MM.1S (cell line): ENCODE results near the gene ARL15.

Source experiments
- DNase-seq: peaks from one replicate; pipeline ENCODE4 v3.0.0-alpha.2; 2015
- H2AFZ ChIP-seq: fragments of 300-600 bp; sonication (generic); 2 replicates; pipeline ENCODE4 v1.6.0; 2016; ENCODE audit warnings: antibody characterized with exemption, low read length
- H3F3A ChIP-seq: fragments of 300-600 bp; sonication (generic); 2 replicates; pipeline ENCODE4 v1.6.1; 2016; ENCODE audit warnings: mild to moderate bottlenecking, antibody characterized with exemption, low read length, moderate library complexity, mixed read lengths; ENCODE audit not compliant: insufficient read depth
- H3K27ac ChIP-seq: fragments of 300-600 bp; sonication (generic); 2 replicates; pipeline ENCODE4 v1.5.1; 2016; ENCODE audit warnings: mild to moderate bottlenecking, low read length
- H3K27me3 ChIP-seq: fragments of 300-600 bp; sonication (generic); replicated peaks from 2 replicates; pipeline ENCODE4 v1.6.0; 2016; ENCODE audit warnings: low read length; ENCODE audit not compliant: insufficient read depth
- H3K36me3 ChIP-seq: fragments of 300-600 bp; sonication (generic); replicated peaks from 2 replicates; pipeline ENCODE4 v1.6.1; 2016; ENCODE audit warnings: mild to moderate bottlenecking, low read length, mixed read lengths; ENCODE audit not compliant: insufficient read depth
- H3K4me1 ChIP-seq: fragments of 300-600 bp; sonication (generic); 2 replicates; pipeline ENCODE4 v1.6.1; 2016; ENCODE audit warnings: low read length, mixed read lengths
- H3K4me2 ChIP-seq: fragments of 300-600 bp; sonication (generic); 2 replicates; pipeline ENCODE4 v1.6.0; 2016; ENCODE audit warnings: low read depth, low read length
- H3K4me3 ChIP-seq: fragments of 300-600 bp; sonication (generic); 2 replicates; pipeline ENCODE4 v1.5.1; 2016; ENCODE audit warnings: low read length, mixed read lengths
- H3K79me2 ChIP-seq: fragments of 300-600 bp; sonication (generic); 2 replicates; pipeline ENCODE4 v1.6.1; 2016; ENCODE audit warnings: mixed run types, low read length, mixed read lengths
- H3K9ac ChIP-seq: fragments of 300-600 bp; sonication (generic); 2 replicates; pipeline ENCODE4 v1.6.1; 2016; ENCODE audit warnings: low read length, mixed read lengths
- H3K9me2 ChIP-seq: fragments of 300-600 bp; sonication (generic); replicated peaks from 2 replicates; pipeline ENCODE4 v1.6.1; 2016; ENCODE audit warnings: mild to moderate bottlenecking, low read length, mixed read lengths; ENCODE audit not compliant: insufficient read depth
- H3K9me3 ChIP-seq: fragments of 300-600 bp; sonication (generic); replicated peaks from 2 replicates; pipeline ENCODE4 v1.6.1; 2016; ENCODE audit warnings: mild to moderate bottlenecking, low read length, mixed read lengths; ENCODE audit not compliant: insufficient read depth
- H4K20me1 ChIP-seq: fragments of 300-600 bp; sonication (generic); 2 replicates; pipeline ENCODE4 v1.6.1; 2016; ENCODE audit warnings: mild to moderate bottlenecking, low read length, moderate library complexity, mixed read lengths; ENCODE audit not compliant: insufficient read depth
- EZH2 ChIP-seq: fragments of 300-600 bp; sonication (generic); optimal IDR thresholded peaks from 2 replicates; pipeline ENCODE3; 2017; ENCODE audit warnings: low read depth, mild to moderate bottlenecking, antibody characterized with exemption, low read length, mixed read lengths
- EZH2phosphoT487 ChIP-seq: fragments of 300-600 bp; sonication (generic); IDR thresholded peaks from 2 replicates; pipeline ENCODE4 v1.6.1; 2018; ENCODE audit warnings: antibody characterized with exemption, low read length
- TF ChIP-seq, protein P1 (sequence below): fragments of 300-600 bp; sonication (generic); IDR thresholded peaks from 2 replicates; pipeline ENCODE4 v1.5.1; 2016; ENCODE audit warnings: antibody characterized with exemption, low read length, mixed read lengths

Gene ARL15

DNA sequence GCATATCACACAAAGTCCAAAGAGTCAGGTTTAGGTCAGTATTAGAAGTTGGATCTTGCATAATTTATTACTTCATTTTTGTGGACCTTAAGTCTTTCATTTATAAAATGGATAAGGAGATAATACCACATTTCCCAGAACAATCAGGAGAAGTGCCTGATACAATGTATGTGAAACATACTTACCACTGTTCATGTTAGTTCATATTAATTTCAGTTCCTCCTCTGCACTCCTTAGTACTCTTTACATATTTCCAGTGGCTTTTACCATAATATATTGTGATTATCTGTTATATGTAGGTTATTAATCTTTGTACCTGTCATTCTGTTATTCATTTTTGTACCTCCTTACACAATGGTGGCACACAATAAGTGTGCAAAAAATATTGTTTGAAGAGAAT is 214.4 kb downstream of the ARL15 start:
- Histone ChIP-seq H2AFZ (no peak overlapping the region), H3K4me1 (no peaks in the 10 kb centered on the region), H3K27ac (no peak overlapping the region), H4K20me1 (no peaks in the 10 kb centered on the region), H3K9me3 (no peaks in the 10 kb centered on the region), H3F3A (no peaks in the 10 kb centered on the region), H3K27me3 (no peaks in the 10 kb centered on the region), H3K4me3 (no peak overlapping the region), H3K9me2 (no peaks in the 10 kb centered on the region), H3K4me2 (no peak overlapping the region), H3K36me3 (no peaks in the 10 kb centered on the region), H3K9ac (no peak overlapping the region), H3K79me2 (no peaks in the 10 kb centered on the region)
- TF ChIP-seq EZH2, result no peak
- TF ChIP-seq, protein P1, sequence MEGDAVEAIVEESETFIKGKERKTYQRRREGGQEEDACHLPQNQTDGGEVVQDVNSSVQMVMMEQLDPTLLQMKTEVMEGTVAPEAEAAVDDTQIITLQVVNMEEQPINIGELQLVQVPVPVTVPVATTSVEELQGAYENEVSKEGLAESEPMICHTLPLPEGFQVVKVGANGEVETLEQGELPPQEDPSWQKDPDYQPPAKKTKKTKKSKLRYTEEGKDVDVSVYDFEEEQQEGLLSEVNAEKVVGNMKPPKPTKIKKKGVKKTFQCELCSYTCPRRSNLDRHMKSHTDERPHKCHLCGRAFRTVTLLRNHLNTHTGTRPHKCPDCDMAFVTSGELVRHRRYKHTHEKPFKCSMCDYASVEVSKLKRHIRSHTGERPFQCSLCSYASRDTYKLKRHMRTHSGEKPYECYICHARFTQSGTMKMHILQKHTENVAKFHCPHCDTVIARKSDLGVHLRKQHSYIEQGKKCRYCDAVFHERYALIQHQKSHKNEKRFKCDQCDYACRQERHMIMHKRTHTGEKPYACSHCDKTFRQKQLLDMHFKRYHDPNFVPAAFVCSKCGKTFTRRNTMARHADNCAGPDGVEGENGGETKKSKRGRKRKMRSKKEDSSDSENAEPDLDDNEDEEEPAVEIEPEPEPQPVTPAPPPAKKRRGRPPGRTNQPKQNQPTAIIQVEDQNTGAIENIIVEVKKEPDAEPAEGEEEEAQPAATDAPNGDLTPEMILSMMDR, result no peak
- no peak for TF ChIP-seq EZH2phosphoT487
- DNase-seq, result no peak

DNA sequence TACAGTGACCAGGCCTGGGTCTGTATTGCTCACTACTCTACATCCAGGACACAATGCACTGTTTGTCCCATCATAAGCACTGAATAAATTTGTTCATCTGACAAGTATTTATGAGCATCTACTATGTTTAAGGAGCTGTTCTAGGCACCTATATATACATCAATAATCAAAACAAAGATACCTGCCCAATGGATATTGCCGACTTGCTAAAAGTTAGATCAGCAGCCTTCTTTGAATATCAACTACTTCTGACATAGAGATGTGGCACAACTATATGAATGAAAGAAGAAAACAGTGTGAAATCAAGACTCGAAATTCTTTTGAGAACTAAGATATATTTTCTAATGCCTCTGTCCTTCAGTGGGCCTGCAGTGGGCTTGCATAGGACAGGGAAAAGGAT is 215.7 kb downstream of the ARL15 start:
- no peak overlapping the region for H3K4me3 ChIP-seq
- H3K9ac ChIP-seq, result no peak overlapping the region
- H3K36me3 ChIP-seq, result no peaks in the 10 kb centered on the region
- no peak overlapping the region for H2AFZ ChIP-seq
- no peaks in the 10 kb centered on the region for H4K20me1 ChIP-seq
- TF ChIP-seq EZH2, result no peak
- TF ChIP-seq, protein P1, result no peak
- TF ChIP-seq EZH2phosphoT487, result no peak
- no peak overlapping the region for H3K4me2 ChIP-seq
- no peaks in the 10 kb centered on the region for H3K9me3 ChIP-seq
- no peak for DNase-seq
- no peaks in the 10 kb centered on the region for H3K79me2 ChIP-seq
- no peak overlapping the region for H3K27ac ChIP-seq
- no peaks in the 10 kb centered on the region for H3K4me1 ChIP-seq
- no peaks in the 10 kb centered on the region for H3F3A ChIP-seq
- no peaks in the 10 kb centered on the region for H3K27me3 ChIP-seq
- no peaks in the 10 kb centered on the region for H3K9me2 ChIP-seq

DNA sequence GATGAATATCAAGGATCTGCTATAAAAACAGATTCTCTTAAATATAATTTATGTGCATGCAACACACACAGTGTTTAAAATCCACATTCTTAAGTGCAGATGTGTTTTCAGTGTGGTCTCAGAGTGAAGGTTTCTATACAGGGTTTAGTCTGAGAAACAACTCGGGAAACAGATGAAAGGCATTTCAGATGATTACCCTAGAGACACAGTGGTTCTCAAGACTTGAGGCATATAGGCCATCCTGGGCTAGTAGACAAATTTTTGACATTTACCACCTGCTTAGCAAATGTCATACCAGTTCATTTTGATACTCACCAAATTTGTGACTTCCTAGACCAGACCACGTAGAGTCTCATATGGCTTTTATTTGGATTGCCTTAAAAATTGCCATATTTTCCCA is 216.5 kb downstream of the ARL15 start:
- Histone ChIP-seq H3K9ac (no peak overlapping the region), H4K20me1 (no peaks in the 10 kb centered on the region), H3K27ac (no peak overlapping the region), H3K27me3 (no peaks in the 10 kb centered on the region), H3F3A (no peaks in the 10 kb centered on the region), H3K36me3 (no peaks in the 10 kb centered on the region), H3K4me3 (no peak overlapping the region), H3K79me2 (no peaks in the 10 kb centered on the region), H3K4me1 (no peaks in the 10 kb centered on the region), H3K4me2 (no peak overlapping the region), H3K9me3 (no peaks in the 10 kb centered on the region), H3K9me2 (no peaks in the 10 kb centered on the region), H2AFZ (no peak overlapping the region)
- DNase-seq, result no peak
- TF ChIP-seq EZH2 (no peak), EZH2phosphoT487 (no peak)
- TF ChIP-seq, protein P1, result no peak
